ENCODE results near the gene KIF26B. TPM values are rescaled to one million over a fixed set of nuclear protein-coding genes. Genes with fewer than 3 reads are reported as not detected.

Gene KIF26B
- total RNA-seq, 1 experiment from 2014 or later, result 1.2 TPM

DNA sequence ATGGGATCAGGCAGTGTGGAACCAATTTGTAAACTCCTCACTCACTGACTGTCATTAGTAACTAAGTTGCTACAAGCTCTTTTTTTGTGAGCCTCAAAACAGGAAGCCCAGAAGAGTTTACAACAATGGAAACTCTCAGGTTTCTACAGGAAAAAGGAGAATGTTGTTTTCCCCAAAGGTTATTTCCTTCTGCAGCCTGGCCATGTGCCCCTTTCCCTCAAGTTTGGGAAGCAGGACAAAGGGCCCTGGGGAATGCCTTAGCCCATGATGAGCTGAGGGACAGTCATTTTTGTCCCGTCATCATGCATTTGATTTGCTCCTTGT lies 395.9 kb downstream of the KIF26B start (continued):
- TF ChIP-seq, protein P1, sequence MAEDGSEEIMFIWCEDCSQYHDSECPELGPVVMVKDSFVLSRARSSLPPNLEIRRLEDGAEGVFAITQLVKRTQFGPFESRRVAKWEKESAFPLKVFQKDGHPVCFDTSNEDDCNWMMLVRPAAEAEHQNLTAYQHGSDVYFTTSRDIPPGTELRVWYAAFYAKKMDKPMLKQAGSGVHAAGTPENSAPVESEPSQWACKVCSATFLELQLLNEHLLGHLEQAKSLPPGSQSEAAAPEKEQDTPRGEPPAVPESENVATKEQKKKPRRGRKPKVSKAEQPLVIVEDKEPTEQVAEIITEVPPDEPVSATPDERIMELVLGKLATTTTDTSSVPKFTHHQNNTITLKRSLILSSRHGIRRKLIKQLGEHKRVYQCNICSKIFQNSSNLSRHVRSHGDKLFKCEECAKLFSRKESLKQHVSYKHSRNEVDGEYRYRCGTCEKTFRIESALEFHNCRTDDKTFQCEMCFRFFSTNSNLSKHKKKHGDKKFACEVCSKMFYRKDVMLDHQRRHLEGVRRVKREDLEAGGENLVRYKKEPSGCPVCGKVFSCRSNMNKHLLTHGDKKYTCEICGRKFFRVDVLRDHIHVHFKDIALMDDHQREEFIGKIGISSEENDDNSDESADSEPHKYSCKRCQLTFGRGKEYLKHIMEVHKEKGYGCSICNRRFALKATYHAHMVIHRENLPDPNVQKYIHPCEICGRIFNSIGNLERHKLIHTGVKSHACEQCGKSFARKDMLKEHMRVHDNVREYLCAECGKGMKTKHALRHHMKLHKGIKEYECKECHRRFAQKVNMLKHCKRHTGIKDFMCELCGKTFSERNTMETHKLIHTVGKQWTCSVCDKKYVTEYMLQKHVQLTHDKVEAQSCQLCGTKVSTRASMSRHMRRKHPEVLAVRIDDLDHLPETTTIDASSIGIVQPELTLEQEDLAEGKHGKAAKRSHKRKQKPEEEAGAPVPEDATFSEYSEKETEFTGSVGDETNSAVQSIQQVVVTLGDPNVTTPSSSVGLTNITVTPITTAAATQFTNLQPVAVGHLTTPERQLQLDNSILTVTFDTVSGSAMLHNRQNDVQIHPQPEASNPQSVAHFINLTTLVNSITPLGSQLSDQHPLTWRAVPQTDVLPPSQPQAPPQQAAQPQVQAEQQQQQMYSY (CRISPR knock-in tag; IDR thresholded peaks at IDR 0.05), result no peak
- TF ChIP-seq NR1H2 (CRISPR knock-in tag; IDR thresholded peaks at IDR 0.05) (no peak), NFE2L1 (CRISPR knock-in tag; IDR thresholded peaks at IDR 0.05) (no peak), SP1 (CRISPR knock-in tag; conservative IDR thresholded peaks at IDR 0.05) (no peak), TEAD1 (CRISPR knock-in tag; IDR thresholded peaks at IDR 0.05) (no peak), NFYB (CRISPR knock-in tag; conservative IDR thresholded peaks at IDR 0.05; ENCODE audit: low read depth) (no peak)
- TF ChIP-seq, protein P2, sequence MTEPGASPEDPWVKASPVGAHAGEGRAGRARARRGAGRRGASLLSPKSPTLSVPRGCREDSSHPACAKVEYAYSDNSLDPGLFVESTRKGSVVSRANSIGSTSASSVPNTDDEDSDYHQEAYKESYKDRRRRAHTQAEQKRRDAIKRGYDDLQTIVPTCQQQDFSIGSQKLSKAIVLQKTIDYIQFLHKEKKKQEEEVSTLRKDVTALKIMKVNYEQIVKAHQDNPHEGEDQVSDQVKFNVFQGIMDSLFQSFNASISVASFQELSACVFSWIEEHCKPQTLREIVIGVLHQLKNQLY (CRISPR knock-in tag; IDR thresholded peaks at IDR 0.05), result no peak

DNA sequence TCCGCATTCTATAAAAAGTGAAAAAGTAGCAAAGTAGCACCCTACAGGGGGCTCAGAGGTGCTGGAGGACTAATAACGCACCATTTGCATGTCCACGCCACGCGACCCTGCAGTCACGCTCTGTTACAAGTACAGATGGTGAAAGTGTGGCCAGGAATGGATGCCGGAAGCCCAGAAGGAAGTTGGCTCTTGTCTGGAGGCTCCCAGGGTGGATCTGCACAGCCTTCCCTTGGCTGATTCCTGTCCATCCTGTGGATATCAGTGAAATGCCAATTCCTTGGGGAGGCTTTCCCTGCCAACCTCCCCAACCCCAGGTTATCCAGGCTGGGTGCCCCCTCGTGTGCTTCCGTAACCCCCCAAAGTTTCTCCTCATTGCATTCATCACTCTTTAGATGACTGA lies 396.8 kb downstream of the KIF26B start:
- Mint-ChIP-seq H3K4me1 (peaks cover 30% of the 10 kb centered on the region), H3K4me3 (no peak overlapping the region), H3K27ac (no peak overlapping the region), H3K27me3 (ENCODE audit: low read depth) (no peaks in the 10 kb centered on the region; the same call in 1 of the 2 replicates), H3K36me3 (no peaks in the 10 kb centered on the region), H3K9me3 (no peaks in the 10 kb centered on the region; the same call in 1 of the 2 replicates)
- TF ChIP-seq JUN (CRISPR knock-in tag; IDR thresholded peaks at IDR 0.05) (no peak), FOXJ3 (CRISPR knock-in tag; IDR thresholded peaks at IDR 0.05; ENCODE audit: borderline replicate concordance) (no peak)
- TF ChIP-seq, protein P3, sequence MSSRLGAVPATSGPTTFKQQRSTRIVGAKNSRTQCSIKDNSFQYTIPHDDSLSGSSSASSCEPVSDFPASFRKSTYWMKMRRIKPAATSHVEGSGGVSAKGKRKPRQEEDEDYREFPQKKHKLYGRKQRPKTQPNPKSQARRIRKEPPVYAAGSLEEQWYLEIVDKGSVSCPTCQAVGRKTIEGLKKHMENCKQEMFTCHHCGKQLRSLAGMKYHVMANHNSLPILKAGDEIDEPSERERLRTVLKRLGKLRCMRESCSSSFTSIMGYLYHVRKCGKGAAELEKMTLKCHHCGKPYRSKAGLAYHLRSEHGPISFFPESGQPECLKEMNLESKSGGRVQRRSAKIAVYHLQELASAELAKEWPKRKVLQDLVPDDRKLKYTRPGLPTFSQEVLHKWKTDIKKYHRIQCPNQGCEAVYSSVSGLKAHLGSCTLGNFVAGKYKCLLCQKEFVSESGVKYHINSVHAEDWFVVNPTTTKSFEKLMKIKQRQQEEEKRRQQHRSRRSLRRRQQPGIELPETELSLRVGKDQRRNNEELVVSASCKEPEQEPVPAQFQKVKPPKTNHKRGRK (CRISPR knock-in tag; IDR thresholded peaks at IDR 0.05; ENCODE audit: borderline replicate concordance), result no peak
- TF ChIP-seq, protein P4, sequence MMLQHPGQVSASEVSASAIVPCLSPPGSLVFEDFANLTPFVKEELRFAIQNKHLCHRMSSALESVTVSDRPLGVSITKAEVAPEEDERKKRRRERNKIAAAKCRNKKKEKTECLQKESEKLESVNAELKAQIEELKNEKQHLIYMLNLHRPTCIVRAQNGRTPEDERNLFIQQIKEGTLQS (CRISPR knock-in tag; conservative IDR thresholded peaks at IDR 0.05), result no peak
- TF ChIP-seq, protein P5, sequence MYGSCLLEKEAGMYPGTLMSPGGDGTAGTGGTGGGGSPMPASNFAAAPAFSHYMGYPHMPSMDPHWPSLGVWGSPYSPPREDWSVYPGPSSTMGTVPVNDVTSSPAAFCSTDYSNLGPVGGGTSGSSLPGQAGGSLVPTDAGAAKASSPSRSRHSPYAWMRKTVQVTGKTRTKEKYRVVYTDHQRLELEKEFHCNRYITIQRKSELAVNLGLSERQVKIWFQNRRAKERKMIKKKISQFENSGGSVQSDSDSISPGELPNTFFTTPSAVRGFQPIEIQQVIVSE (CRISPR knock-in tag; IDR thresholded peaks at IDR 0.05; ENCODE audit: borderline replicate concordance), result no peak
- TF ChIP-seq, protein P6, sequence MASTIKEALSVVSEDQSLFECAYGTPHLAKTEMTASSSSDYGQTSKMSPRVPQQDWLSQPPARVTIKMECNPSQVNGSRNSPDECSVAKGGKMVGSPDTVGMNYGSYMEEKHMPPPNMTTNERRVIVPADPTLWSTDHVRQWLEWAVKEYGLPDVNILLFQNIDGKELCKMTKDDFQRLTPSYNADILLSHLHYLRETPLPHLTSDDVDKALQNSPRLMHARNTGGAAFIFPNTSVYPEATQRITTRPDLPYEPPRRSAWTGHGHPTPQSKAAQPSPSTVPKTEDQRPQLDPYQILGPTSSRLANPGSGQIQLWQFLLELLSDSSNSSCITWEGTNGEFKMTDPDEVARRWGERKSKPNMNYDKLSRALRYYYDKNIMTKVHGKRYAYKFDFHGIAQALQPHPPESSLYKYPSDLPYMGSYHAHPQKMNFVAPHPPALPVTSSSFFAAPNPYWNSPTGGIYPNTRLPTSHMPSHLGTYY (CRISPR knock-in tag; IDR thresholded peaks at IDR 0.05), result no peak
- no peak for DNase-seq (ENCODE audit: low spot score)
- CTCF ChIA-PET, result no interaction called here
- no peak for ATAC-seq
- POLR2A ChIA-PET, result no interaction called here

DNA sequence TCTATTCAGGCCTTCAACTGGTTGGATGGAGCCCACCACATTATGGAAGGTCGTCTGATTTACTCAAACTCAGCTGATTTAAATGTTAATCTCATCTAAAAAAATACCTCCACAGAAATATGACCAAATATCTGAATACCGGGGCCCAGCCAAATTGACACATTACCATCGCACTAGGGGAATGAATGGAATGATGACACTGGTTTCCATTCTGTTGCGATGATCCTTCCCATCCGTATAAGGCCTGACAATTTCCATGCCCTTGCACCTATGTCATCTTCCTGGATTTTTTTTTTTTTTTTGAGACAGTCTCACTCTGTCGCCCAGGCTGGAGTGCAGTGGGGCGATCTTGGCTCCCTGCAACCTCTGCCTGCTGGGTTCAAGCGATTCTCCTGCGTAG lies 397.5 kb downstream of the KIF26B start:
- ATAC-seq, result no peak
- no peak for DNase-seq (ENCODE audit: low spot score)
- H3K27ac Mint-ChIP-seq, result no peak overlapping the region
- TF ChIP-seq JUN (CRISPR knock-in tag; IDR thresholded peaks at IDR 0.05), result no peak
- TF ChIP-seq CBFB (CRISPR knock-in tag; IDR thresholded peaks at IDR 0.05; ENCODE audit: low read depth), result no peak
- TF ChIP-seq FOXK1 (CRISPR knock-in tag; IDR thresholded peaks at IDR 0.05), result no peak
- no peak for TF ChIP-seq SP1 (CRISPR knock-in tag; conservative IDR thresholded peaks at IDR 0.05)
- no peak for TF ChIP-seq ZNF138 (CRISPR knock-in tag; conservative IDR thresholded peaks at IDR 0.05)
- TF ChIP-seq GABPB1 (CRISPR knock-in tag; IDR thresholded peaks at IDR 0.05), result no peak
- TF ChIP-seq, protein P5 (CRISPR knock-in tag; IDR thresholded peaks at IDR 0.05; ENCODE audit: borderline replicate concordance), result no peak
- TF ChIP-seq, protein P7, sequence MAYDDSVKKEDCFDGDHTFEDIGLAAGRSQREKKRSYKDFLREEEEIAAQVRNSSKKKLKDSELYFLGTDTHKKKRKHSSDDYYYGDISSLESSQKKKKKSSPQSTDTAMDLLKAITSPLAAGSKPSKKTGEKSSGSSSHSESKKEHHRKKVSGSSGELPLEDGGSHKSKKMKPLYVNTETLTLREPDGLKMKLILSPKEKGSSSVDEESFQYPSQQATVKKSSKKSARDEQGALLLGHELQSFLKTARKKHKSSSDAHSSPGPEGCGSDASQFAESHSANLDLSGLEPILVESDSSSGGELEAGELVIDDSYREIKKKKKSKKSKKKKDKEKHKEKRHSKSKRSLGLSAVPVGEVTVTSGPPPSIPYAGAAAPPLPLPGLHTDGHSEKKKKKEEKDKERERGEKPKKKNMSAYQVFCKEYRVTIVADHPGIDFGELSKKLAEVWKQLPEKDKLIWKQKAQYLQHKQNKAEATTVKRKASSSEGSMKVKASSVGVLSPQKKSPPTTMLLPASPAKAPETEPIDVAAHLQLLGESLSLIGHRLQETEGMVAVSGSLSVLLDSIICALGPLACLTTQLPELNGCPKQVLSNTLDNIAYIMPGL (CRISPR knock-in tag; IDR thresholded peaks at IDR 0.05), result no peak
- no peak for TF ChIP-seq ETV6 (CRISPR knock-in tag; IDR thresholded peaks at IDR 0.05)
- no peak for TF ChIP-seq SMAD4 (CRISPR knock-in tag; IDR thresholded peaks at IDR 0.05)
- TF ChIP-seq, protein P8, sequence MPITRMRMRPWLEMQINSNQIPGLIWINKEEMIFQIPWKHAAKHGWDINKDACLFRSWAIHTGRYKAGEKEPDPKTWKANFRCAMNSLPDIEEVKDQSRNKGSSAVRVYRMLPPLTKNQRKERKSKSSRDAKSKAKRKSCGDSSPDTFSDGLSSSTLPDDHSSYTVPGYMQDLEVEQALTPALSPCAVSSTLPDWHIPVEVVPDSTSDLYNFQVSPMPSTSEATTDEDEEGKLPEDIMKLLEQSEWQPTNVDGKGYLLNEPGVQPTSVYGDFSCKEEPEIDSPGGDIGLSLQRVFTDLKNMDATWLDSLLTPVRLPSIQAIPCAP (CRISPR knock-in tag; IDR thresholded peaks at IDR 0.05), result no peak
- H3K27me3 Mint-ChIP-seq (ENCODE audit: low read depth), result no peaks in the 10 kb centered on the region; the same call in 1 of the 2 replicates
- no peaks in the 10 kb centered on the region; the same call in 1 of the 2 replicates for H3K9me3 Mint-ChIP-seq
- H3K4me1 Mint-ChIP-seq, result peaks cover 30% of the 10 kb centered on the region
- H3K4me3 Mint-ChIP-seq, result no peak overlapping the region
- no peaks in the 10 kb centered on the region for H3K36me3 Mint-ChIP-seq
- ChIA-PET POLR2A (no interaction called here), CTCF (no interaction called here)
